Trophoblast cell (in vitro differentiated cells and primary cell): ENCODE measurements around the gene ACVR1B.
A peak's percentile ranks its signal among the peaks of the same experiment; 100 is the strongest.

ENCODE experiments used
- DNase-seq, 2 donors: peaks; one replicate each; pipeline ENCODE4 v3.0.0-alpha.2; 2016
- H2AFZ ChIP-seq: 2 replicates; pipeline ENCODE4 v1.6.1; 2013; ENCODE audit warnings: low read length, moderate library complexity, mild to moderate bottlenecking; ENCODE audit not compliant: insufficient read depth, poor library complexity
- H2AK5ac ChIP-seq: 2 replicates; pipeline ENCODE4 v1.6.1; 2013; ENCODE audit warnings: mild to moderate bottlenecking, low read length
- H2BK120ac ChIP-seq: 2 replicates; pipeline ENCODE4 v1.6.1; 2013; ENCODE audit warnings: low read length, mild to moderate bottlenecking, moderate library complexity; ENCODE audit not compliant: insufficient read depth, poor library complexity
- H2BK12ac ChIP-seq: 2 replicates; pipeline ENCODE4 v1.6.1; 2013; ENCODE audit warnings: mild to moderate bottlenecking, low read length, moderate library complexity
- H2BK5ac ChIP-seq: 2 replicates; pipeline ENCODE4 v1.6.1; 2013; ENCODE audit warnings: low read length, low read depth, moderate library complexity, mild to moderate bottlenecking; ENCODE audit not compliant: poor library complexity
- H3K14ac ChIP-seq: 2 replicates; pipeline ENCODE4 v1.6.1; 2013; ENCODE audit warnings: mild to moderate bottlenecking, low read length
- H3K18ac ChIP-seq: 2 replicates; pipeline ENCODE4 v1.6.1; 2013; ENCODE audit warnings: mild to moderate bottlenecking, low read length
- H3K23ac ChIP-seq: 2 replicates; pipeline ENCODE4 v1.6.1; 2013; ENCODE audit warnings: low read length
- H3K27ac ChIP-seq: 2 replicates; pipeline ENCODE4 v1.5.1; 2013; ENCODE audit warnings: low read depth, mild to moderate bottlenecking, inconsistent platforms, low read length, moderate library complexity
- H3K27me3 ChIP-seq: 2 replicates; pipeline ENCODE4 v1.6.1; 2013; ENCODE audit warnings: inconsistent platforms, mild to moderate bottlenecking, low read length, moderate library complexity; ENCODE audit not compliant: insufficient read depth
- H3K36me3 ChIP-seq, 2 experiments: 1 replicate in 1 of 2; 2 replicates in 1 of 2; pipeline ENCODE4 v1.6.1; 2013; ENCODE audit warnings: low read length in 2 of 2, mild to moderate bottlenecking in 2 of 2, moderate library complexity in 1 of 2; ENCODE audit not compliant: insufficient read depth in 2 of 2, control insufficient read depth in 1 of 2
- H3K4ac ChIP-seq: 2 replicates; pipeline ENCODE4 v1.6.1; 2013; ENCODE audit warnings: low read depth, mild to moderate bottlenecking, low read length, moderate library complexity
- H3K4me1 ChIP-seq, 2 experiments: 1 replicate in 1 of 2; 2 replicates in 1 of 2; pipeline ENCODE4 v1.6.1; 2013; ENCODE audit warnings: low read length in 2 of 2, mild to moderate bottlenecking in 2 of 2, moderate library complexity in 1 of 2; ENCODE audit not compliant: insufficient read depth in 2 of 2, control insufficient read depth in 1 of 2
- H3K4me2 ChIP-seq: 2 replicates; pipeline ENCODE4 v1.6.1; 2013; ENCODE audit warnings: inconsistent platforms, mild to moderate bottlenecking, low read length, moderate library complexity
- H3K4me3 ChIP-seq: 2 replicates; pipeline ENCODE4 v1.5.1; 2013; ENCODE audit warnings: mild to moderate bottlenecking, low read depth, low read length, inconsistent platforms
- H3K79me1 ChIP-seq: one replicate; pipeline ENCODE4 v1.6.1; 2013; ENCODE audit warnings: low read length
- H3K79me2 ChIP-seq: 2 replicates; pipeline ENCODE4 v1.6.1; 2013; ENCODE audit warnings: low read length, mild to moderate bottlenecking; ENCODE audit not compliant: control insufficient read depth, insufficient read depth, poor library complexity
- H3K9ac ChIP-seq: 2 replicates; pipeline ENCODE4 v1.6.1; 2013; ENCODE audit warnings: mild to moderate bottlenecking, low read length
- H3K9me3 ChIP-seq: 2 replicates; pipeline ENCODE4 v1.6.1; 2013; ENCODE audit warnings: low read depth, mild to moderate bottlenecking, control low read depth, inconsistent platforms, low read length; ENCODE audit not compliant: insufficient read depth
- H4K12ac ChIP-seq: 2 replicates; pipeline ENCODE4 v1.6.1; 2013; ENCODE audit warnings: low read depth, mild to moderate bottlenecking, low read length, moderate library complexity
- H4K8ac ChIP-seq: 2 replicates; pipeline ENCODE4 v1.6.1; 2013; ENCODE audit warnings: low read depth, mild to moderate bottlenecking, low read length, moderate library complexity
- H4K91ac ChIP-seq: one replicate; pipeline ENCODE4 v1.6.1; 2013; ENCODE audit warnings: low read depth, mild to moderate bottlenecking, low read length, moderate library complexity
- WGBS: extraction: QIAGEN DNeasy Blood & Tissue Kit; methylation state at CpG from one replicate; pipeline ENCODE4 v1.1.7; 2013; ENCODE audit warnings: missing lambda C conversion rate; ENCODE audit not compliant: insufficient read length, insufficient coverage; ENCODE audit errors: extremely low coverage; 5-methylcytosine and 5-hydroxymethylcytosine counted together

ACVR1B gene

GRCh38 chr12:51917041-51917590, 34.4 kb upstream of the ACVR1B start:
- Histone ChIP-seq H2BK5ac (no peak overlapping the region), H3K4ac (no peak overlapping the region), H3K36me3 (no peaks in the 10 kb centered on the region), H2BK120ac (no peak overlapping the region), H3K79me2 (no peaks in the 10 kb centered on the region), H2AFZ (no peak overlapping the region), H3K4me3 (peak overlapping the region; percentile 33), H4K91ac (no peak overlapping the region), H3K9me3 (no peaks in the 10 kb centered on the region), H4K12ac (no peak overlapping the region), H2BK12ac (no peak overlapping the region), H3K27me3 (no peaks in the 10 kb centered on the region), H3K27ac (no peak overlapping the region), H3K9ac (no peak overlapping the region), H3K79me1 (no peaks in the 10 kb centered on the region), H4K8ac (no peak overlapping the region), H2AK5ac (no peak overlapping the region), H3K14ac (no peak overlapping the region), H3K18ac (no peak overlapping the region), H3K23ac (no peak overlapping the region), H3K4me1 (no peaks in the 10 kb centered on the region), H3K4me2 (no peak overlapping the region)
- no CpG with 5 or more reads among the region's 10 CpGs for WGBS
- DNase-seq: no peak

GRCh38 chr12:51917746-51918453, 33.6 kb upstream of the ACVR1B start:
- no peak overlapping the region for H3K27ac ChIP-seq
- H2BK5ac ChIP-seq: no peak overlapping the region
- H3K4ac ChIP-seq: no peak overlapping the region
- H2BK120ac ChIP-seq: no peak overlapping the region
- no peak overlapping the region for H3K4me3 ChIP-seq
- no peak overlapping the region for H3K9ac ChIP-seq
- H2AK5ac ChIP-seq: no peak overlapping the region
- H3K14ac ChIP-seq: no peak overlapping the region
- H3K18ac ChIP-seq: no peak overlapping the region
- H3K79me2 ChIP-seq: no peaks in the 10 kb centered on the region
- H4K12ac ChIP-seq: no peak overlapping the region
- no peaks in the 10 kb centered on the region for H3K9me3 ChIP-seq
- no peak overlapping the region for H4K91ac ChIP-seq
- H4K8ac ChIP-seq: no peak overlapping the region
- no peaks in the 10 kb centered on the region for H3K79me1 ChIP-seq
- H3K4me2 ChIP-seq: no peak overlapping the region
- DNase-seq: no peak
- H3K36me3 ChIP-seq: no peaks in the 10 kb centered on the region
- H2BK12ac ChIP-seq: no peak overlapping the region
- H2AFZ ChIP-seq: no peak overlapping the region
- no peaks in the 10 kb centered on the region for H3K27me3 ChIP-seq
- no peak overlapping the region for H3K23ac ChIP-seq
- no peaks in the 10 kb centered on the region for H3K4me1 ChIP-seq
- no CpG with 5 or more reads among the region's 16 CpGs for WGBS

- Histone ChIP-seq H3K79me1 (peaks cover 4% of the 10 kb centered on the region), H3K4me1 (peaks cover 3 to 6% of the 10 kb centered on the region in 2 experiments), H2BK12ac (no peak overlapping the region), H2BK120ac (no peak overlapping the region), H3K14ac (no peak overlapping the region), H3K4me2 (no peak overlapping the region), H3K9ac (no peak overlapping the region), H2AK5ac (no peak overlapping the region), H4K12ac (no peak overlapping the region), H4K91ac (no peak overlapping the region), H3K4ac (no peak overlapping the region), H3K9me3 (no peaks in the 10 kb centered on the region), H3K18ac (no peak overlapping the region), H3K27ac (no peak overlapping the region), H3K79me2 (no peaks in the 10 kb centered on the region), H2AFZ (no peak overlapping the region), H3K36me3 (no peaks in the 10 kb centered on the region), H3K4me3 (no peak overlapping the region), H2BK5ac (no peak overlapping the region), H3K27me3 (no peaks in the 10 kb centered on the region), H3K23ac (no peak overlapping the region), H4K8ac (no peak overlapping the region)
- WGBS: no CpG with 5 or more reads among the region's 2 CpGs
- no peak for DNase-seq
Measured at GRCh38 chr12:51920046-51920445, 31.5 kb upstream of the ACVR1B start.

GRCh38 chr12:51921017-51921725, 30.3 kb upstream of the ACVR1B start:
- Histone ChIP-seq H3K36me3 (no peaks in the 10 kb centered on the region), H3K27ac (no peak overlapping the region), H2AFZ (no peak overlapping the region), H4K91ac (no peak overlapping the region), H3K9ac (no peak overlapping the region), H3K4me1 (peaks cover 8 to 12% of the 10 kb centered on the region in 2 experiments), H3K23ac (no peak overlapping the region), H3K4ac (no peak overlapping the region), H3K27me3 (no peaks in the 10 kb centered on the region), H2BK12ac (no peak overlapping the region), H3K4me2 (no peak overlapping the region), H3K14ac (no peak overlapping the region), H3K18ac (no peak overlapping the region), H3K79me2 (no peaks in the 10 kb centered on the region), H3K79me1 (peaks cover 7% of the 10 kb centered on the region), H4K8ac (no peak overlapping the region), H3K4me3 (no peak overlapping the region), H4K12ac (no peak overlapping the region), H3K9me3 (no peaks in the 10 kb centered on the region), H2BK120ac (no peak overlapping the region), H2BK5ac (no peak overlapping the region), H2AK5ac (no peak overlapping the region)
- no CpG with 5 or more reads among the region's 7 CpGs for WGBS
- DNase-seq: no peak
